ENCODE measurements around the gene KLRB1.
"Not testable (repeated sequence)": the region's sequence is repeated elsewhere in the genome, so short reads cannot be mapped to it uniquely, and the experiment has no call there.

Gene KLRB1

DNA sequence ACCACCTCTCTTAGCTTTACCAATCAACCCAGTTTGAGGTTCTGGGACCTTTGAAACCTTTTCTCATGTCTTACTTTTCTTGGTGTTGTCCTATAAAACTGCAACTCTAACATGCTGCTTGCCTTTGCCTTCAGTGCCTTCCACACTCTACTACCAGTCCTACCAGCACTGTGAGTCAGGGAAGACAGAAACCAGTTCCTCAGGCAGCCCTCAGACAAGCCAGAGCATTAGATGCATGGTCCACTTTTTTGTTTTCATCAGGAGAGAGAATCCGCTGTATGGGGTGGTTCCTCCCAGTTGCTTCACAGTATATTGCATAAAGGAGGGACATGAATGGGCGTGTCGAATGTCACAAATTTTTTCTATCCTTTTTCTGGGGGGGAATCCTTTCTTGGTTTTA, 17.3 kb upstream of the KLRB1 start:
- no peak for DNase-seq (ENCODE audit: low read depth in 2 of 2)
- TF ChIP-seq, protein P1, sequence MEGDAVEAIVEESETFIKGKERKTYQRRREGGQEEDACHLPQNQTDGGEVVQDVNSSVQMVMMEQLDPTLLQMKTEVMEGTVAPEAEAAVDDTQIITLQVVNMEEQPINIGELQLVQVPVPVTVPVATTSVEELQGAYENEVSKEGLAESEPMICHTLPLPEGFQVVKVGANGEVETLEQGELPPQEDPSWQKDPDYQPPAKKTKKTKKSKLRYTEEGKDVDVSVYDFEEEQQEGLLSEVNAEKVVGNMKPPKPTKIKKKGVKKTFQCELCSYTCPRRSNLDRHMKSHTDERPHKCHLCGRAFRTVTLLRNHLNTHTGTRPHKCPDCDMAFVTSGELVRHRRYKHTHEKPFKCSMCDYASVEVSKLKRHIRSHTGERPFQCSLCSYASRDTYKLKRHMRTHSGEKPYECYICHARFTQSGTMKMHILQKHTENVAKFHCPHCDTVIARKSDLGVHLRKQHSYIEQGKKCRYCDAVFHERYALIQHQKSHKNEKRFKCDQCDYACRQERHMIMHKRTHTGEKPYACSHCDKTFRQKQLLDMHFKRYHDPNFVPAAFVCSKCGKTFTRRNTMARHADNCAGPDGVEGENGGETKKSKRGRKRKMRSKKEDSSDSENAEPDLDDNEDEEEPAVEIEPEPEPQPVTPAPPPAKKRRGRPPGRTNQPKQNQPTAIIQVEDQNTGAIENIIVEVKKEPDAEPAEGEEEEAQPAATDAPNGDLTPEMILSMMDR (IDR thresholded peaks at IDR 0.05; ENCODE audit: low read depth, low read length) = no peak
- H3K4me3 ChIP-seq (replicated peaks in 1 of 2; ENCODE audit: low read depth in 2 of 2, low read length in 2 of 2) = no peak overlapping the region

DNA sequence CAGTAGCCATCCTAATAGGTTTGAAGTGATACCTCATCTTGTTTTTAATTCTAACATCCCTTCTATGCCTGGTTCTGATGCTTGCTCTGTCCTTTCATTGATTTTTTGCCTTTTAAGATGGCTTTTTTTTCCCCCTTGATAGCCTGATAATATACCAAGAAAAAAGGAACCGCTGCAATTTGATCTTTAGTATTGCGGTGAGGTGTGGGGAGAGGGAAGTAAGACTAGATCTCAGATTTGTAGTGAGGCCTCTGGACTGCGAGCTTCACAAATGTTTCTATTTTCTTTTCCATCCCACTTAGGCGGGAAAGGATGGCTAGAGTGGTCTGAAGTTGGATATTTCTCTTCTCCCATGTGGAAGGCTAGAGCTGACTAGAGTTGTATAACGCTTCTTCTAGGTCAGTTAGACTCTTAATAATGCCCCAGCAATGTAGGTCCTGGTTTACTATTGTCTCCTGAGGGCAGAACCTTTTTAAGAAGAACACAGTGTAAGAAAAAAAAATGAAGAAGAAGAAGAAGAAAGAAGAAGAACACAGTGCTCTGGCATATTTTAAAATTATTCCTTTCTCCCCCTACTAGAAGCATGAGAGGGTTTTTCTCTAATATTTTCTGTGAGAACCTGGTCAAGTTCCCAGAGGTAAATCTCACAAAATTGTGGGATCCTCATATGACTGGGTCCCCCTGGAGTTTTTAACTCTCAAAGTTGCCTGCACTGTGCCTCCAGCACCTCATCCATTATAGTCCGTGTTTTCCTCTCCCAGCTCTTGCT, 11.9 kb upstream of the KLRB1 start:
- DNase-seq (ENCODE audit: low read depth in 2 of 2) = no peak
- TF ChIP-seq, protein P1 (IDR thresholded peaks at IDR 0.05; ENCODE audit: low read depth, low read length) = no peak
- H3K4me3 ChIP-seq (replicated peaks in 1 of 2; ENCODE audit: low read depth in 2 of 2, low read length in 2 of 2) = no peak overlapping the region

DNA sequence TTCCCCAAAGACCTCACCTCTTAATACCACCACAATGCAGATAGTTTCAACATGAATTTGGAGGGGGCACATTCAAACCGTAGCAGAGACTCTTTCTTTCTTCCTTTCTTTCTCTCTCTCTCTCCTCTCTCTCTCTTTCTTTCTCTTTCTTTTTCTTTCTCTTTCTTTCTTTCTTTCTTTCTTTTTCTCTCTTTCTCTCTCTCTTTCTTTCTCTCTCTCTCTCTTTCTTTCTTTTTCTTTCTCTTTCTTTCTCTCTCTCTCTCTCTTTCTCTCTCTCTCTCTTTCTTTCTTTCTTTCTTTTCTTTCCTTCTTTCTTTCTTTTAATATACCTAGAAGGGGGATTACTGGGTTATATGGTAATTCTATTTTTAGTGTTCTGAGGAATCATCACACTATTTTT, 11.2 kb upstream of the KLRB1 start:
- not testable (repeated sequence) for DNase-seq (ENCODE audit: low read depth in 2 of 2); H3K4me3 ChIP-seq (replicated peaks in 1 of 2; ENCODE audit: low read depth in 2 of 2, low read length in 2 of 2)

DNA sequence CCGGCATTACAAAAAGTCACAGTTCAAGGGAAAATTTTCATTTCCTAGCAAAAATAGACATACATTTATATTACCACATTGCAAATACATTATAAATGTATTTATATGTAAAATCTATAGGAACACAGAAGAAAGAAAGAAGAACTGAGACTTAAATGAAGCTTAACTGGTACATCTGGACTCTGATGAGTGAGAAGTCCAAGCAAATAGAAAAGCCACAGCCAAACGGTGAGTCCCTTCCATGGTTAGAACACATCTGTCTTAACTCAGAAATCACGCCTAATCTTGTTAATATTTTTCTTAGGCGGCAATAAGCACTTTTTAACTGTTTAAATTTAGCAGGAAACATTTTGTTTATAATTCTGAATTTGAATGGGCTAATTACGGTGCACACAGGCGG, 9.4 kb upstream of the KLRB1 start:
- H3K4me3 ChIP-seq (replicated peaks in 1 of 2; ENCODE audit: low read depth in 2 of 2, low read length in 2 of 2) = no peak overlapping the region
- TF ChIP-seq, protein P1 (IDR thresholded peaks at IDR 0.05; ENCODE audit: low read depth, low read length) = no peak
- no peak for DNase-seq (ENCODE audit: low read depth in 2 of 2)

DNA sequence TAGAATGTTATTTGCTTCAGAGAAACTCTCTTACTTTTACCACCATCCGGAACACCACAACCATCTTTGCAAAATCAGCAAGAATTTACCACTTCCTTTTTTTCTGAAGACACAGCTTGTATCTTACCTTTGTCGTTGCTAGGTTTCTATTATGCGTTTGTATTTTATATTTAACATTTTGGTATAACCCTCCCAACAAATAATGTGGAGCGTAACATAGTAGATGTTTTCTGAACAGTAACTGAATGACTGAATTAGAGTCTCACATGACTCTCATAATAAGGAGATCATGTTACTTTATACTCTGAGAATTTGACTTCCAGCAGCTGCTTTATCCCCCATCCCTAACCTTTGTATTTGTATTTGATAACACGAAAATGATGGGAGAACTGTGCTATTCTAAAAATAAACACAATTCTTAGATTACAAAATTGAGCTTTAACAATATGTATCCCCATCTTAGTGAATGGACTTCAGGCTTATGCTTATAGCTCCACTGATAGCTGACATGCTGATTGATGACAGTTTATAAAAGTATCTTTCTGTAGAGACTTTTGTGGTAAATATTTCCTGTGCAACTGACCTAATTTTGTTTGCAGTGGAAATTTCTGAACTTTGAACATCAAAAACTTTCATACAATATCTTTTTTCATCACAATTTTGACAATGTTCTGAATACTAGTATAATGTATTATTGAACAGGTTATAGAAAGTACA, 7.9 kb upstream of the KLRB1 start:
- TF ChIP-seq, protein P1 (IDR thresholded peaks at IDR 0.05; ENCODE audit: low read depth, low read length) = no peak
- no peak for DNase-seq (ENCODE audit: low read depth in 2 of 2)
- no peak overlapping the region for H3K4me3 ChIP-seq (replicated peaks in 1 of 2; ENCODE audit: low read depth in 2 of 2, low read length in 2 of 2)

DNA sequence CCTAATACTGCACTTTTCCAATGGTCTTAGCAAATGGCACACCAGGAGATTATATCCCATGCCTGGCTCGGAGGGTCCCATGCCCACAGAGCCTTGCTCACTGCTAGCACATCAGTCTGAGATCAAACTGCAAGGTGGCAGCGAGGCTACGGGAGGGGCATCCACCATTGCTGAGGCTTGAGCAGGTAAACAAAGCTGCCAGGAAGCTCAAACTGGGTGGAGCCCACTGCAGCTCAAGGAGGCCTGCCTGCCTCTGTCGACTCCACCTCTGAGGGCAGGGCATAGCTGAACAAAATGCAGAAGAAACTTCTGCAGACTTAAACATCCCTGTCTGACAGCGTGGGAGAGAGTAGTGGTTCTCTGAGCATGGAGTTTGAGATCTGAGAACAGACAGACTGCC, 2.9 kb upstream of the KLRB1 start:
- not testable (repeated sequence) for H3K4me3 ChIP-seq (replicated peaks in 1 of 2; ENCODE audit: low read depth in 2 of 2, low read length in 2 of 2); DNase-seq (ENCODE audit: low read depth in 2 of 2)

DNA sequence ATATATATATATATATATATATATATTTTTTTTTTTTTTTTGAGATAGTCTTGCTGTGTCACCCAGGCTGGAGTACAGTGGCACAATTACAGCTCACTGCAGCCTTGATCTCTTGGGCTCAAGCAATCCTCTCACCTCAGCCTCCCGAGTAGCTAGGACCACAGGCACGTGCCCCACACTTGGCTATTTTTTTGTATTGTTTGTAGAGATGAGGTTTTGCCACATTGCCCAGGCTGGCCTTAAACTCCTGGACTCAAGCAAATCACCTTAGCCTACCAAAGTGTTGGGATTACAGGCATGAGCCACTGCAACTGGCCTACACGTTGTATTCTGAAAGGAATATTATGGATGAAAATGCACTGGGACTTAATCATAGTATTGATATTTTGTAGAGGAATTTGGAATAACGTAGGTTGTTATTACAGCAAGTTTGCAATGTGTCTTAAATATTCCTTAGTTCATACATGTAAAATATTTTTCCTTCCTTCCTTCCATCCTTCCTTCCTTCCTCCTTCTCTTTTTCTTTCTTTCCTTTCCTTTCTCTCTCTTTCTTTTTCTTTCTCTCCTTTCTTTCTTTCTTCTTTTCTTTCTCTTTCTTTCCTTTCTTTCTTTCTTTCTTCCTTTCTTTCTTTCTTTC, 862 bp downstream of the KLRB1 start:
- TF ChIP-seq, protein P1 (IDR thresholded peaks at IDR 0.05; ENCODE audit: low read depth, low read length) = no peak
- H3K4me3 ChIP-seq (replicated peaks in 1 of 2; ENCODE audit: low read depth in 2 of 2, low read length in 2 of 2) = no peak overlapping the region
- DNase-seq (ENCODE audit: low read depth in 2 of 2) = no peak
